Endothelial cell of umbilical vein (primary cell): ENCODE measurements around the gene SKAP1. TPM values are rescaled to one million over a fixed set of nuclear protein-coding genes. Genes with fewer than 3 reads are reported as not detected.

ENCODE experiments used
- BruUV-seq: library from RNA; stranded (reverse); fragments of 400-500 nt; replicated peaks from 2 replicates; lab custom pipeline; 2021; lab: Mats Ljungman, UMichigan
- CTCF ChIA-PET: fragments of 300-600, 350-600 bp; sonication (Branson Sonifier 250); formaldehyde crosslinking; loops from one replicate; lab custom pipeline; 2021; ENCODE audit warnings: antibody characterized with exemption, inconsistent platforms; lab: Charles Lee
- POLR2A ChIA-PET: fragments of 300-600, 350-600 bp; sonication (Branson Sonifier 250); formaldehyde crosslinking; loops from one replicate; lab custom pipeline; 2021; ENCODE audit warnings: antibody characterized with exemption, inconsistent platforms; lab: Charles Lee
- DNase-seq: peaks from one replicate; pipeline ENCODE4 v3.0.0-alpha.2; 2011; ENCODE audit warnings: low read depth, low spot score
- FAIRE-seq: peaks from 2 replicates; lab custom pipeline; 2011; peaks lifted over from hg19 to GRCh38; lab: Jason Lieb, UNC
- H2AFZ ChIP-seq: 2 replicates; pipeline ENCODE4 v1.6.0; 2012; ENCODE audit warnings: low read depth, low read length, control low read depth, inconsistent platforms
- H3K27ac ChIP-seq: 2 replicates; pipeline ENCODE4 v1.5.1; 2011; ENCODE audit warnings: low read depth, mild to moderate bottlenecking, control low read depth, low read length, moderate library complexity; ENCODE audit not compliant: insufficient read depth
- H3K27me3 ChIP-seq, 2 experiments: 2 replicates each; pipeline versions ENCODE4 v1.6.0 to v1.6.1; 2011; ENCODE audit warnings: low read length in 2 of 2, mixed read lengths in 1 of 2; ENCODE audit not compliant: control insufficient read depth in 2 of 2, insufficient read depth in 2 of 2
- H3K36me3 ChIP-seq, 2 experiments: 2 replicates in 1 of 2; 3 replicates in 1 of 2; pipeline ENCODE4 v1.5.1; 2011; ENCODE audit warnings: low read length in 2 of 2, mild to moderate bottlenecking in 1 of 2, moderate library complexity in 1 of 2; ENCODE audit not compliant: control insufficient read depth in 2 of 2, insufficient read depth in 2 of 2; ENCODE audit errors: extremely low read depth in 1 of 2
- H3K4me1 ChIP-seq: 3 replicates; pipeline ENCODE4 v1.5.1; 2011; ENCODE audit warnings: mild to moderate bottlenecking, low read length; ENCODE audit not compliant: control insufficient read depth, insufficient read depth; ENCODE audit errors: extremely low read depth
- H3K4me2 ChIP-seq: 2 replicates; pipeline ENCODE4 v1.6.1; 2011; ENCODE audit warnings: low read length, control low read depth, mixed read lengths; ENCODE audit not compliant: insufficient read depth
- H3K4me3 ChIP-seq, 3 experiments: fragments of 200-600 bp in 1 of 3; sonication (generic), shearing (Covaris generic) in 1 of 3; replicated peaks in 1 of 3; 2 replicates each; pipeline ENCODE4 v1.5.1; 2011 to 2016; ENCODE audit warnings: control low read depth in 3 of 3, low read length in 3 of 3, mild to moderate bottlenecking in 2 of 3, inconsistent platforms in 1 of 3, low read depth in 1 of 3, moderate library complexity in 1 of 3; ENCODE audit not compliant: insufficient read depth in 1 of 3
- H3K79me2 ChIP-seq: 2 replicates; pipeline ENCODE4 v1.6.0; 2012; ENCODE audit warnings: low read length, inconsistent platforms; ENCODE audit not compliant: control insufficient read depth, insufficient read depth
- H3K9ac ChIP-seq: replicated peaks from 2 replicates; pipeline ENCODE3; 2011; ENCODE audit warnings: low read length, control low read depth; ENCODE audit not compliant: insufficient read depth; ENCODE audit errors: extremely low read depth
- H3K9me1 ChIP-seq: replicated peaks from 3 replicates; pipeline ENCODE4 v1.6.0; 2011; ENCODE audit warnings: mild to moderate bottlenecking, low read length; ENCODE audit not compliant: control insufficient read depth, insufficient read depth; ENCODE audit errors: extremely low read depth
- H3K9me3 ChIP-seq: replicated peaks from 2 replicates; pipeline ENCODE4 v1.5.1; 2012; ENCODE audit warnings: low read length, inconsistent platforms; ENCODE audit not compliant: control insufficient read depth, insufficient read depth
- H4K20me1 ChIP-seq: replicated peaks from 2 replicates; pipeline ENCODE3; 2011; ENCODE audit warnings: mild to moderate bottlenecking, low read length; ENCODE audit not compliant: control insufficient read depth, insufficient read depth; ENCODE audit errors: extremely low read depth
- EZH2 ChIP-seq: IDR thresholded peaks from 2 replicates; pipeline ENCODE4 v1.6.1; 2012; ENCODE audit warnings: borderline replicate concordance, low read depth, mild to moderate bottlenecking, moderate library complexity, low read length, inconsistent platforms; ENCODE audit not compliant: severe bottlenecking
- FOS ChIP-seq: IDR thresholded peaks from 2 replicates; pipeline ENCODE4 v1.6.1; 2011; ENCODE audit warnings: mild to moderate bottlenecking, low read length, moderate library complexity, borderline replicate concordance; ENCODE audit not compliant: insufficient read depth
- JUN ChIP-seq: IDR thresholded peaks from 2 replicates; pipeline ENCODE4 v1.6.1; 2011; ENCODE audit warnings: borderline replicate concordance, low read depth; ENCODE audit not compliant: insufficient read length, insufficient read depth
- MAX ChIP-seq: IDR thresholded peaks from 2 replicates; pipeline ENCODE4 v1.6.1; 2011; ENCODE audit not compliant: insufficient read depth, insufficient read length
- MYC ChIP-seq: IDR thresholded peaks from one replicate; pipeline ENCODE4 v1.6.1; 2011; ENCODE audit warnings: mild to moderate bottlenecking, low read depth, low read length
- POLR2AphosphoS5 ChIP-seq: IDR thresholded peaks from 2 replicates; pipeline ENCODE4 v1.6.1; 2012; ENCODE audit warnings: low read depth, mild to moderate bottlenecking, control low read depth, low read length, moderate library complexity; ENCODE audit not compliant: insufficient read depth
- dilution Hi-C: fragments of 300-500 bp; cut with MboI; formaldehyde crosslinking; loops from one replicate; pipeline ENCODE4 v1.15.0; 2019; ENCODE audit warnings: low sequenced_read_pairs; ENCODE audit not compliant: extremely low pct_ligation_motif_present
- intact Hi-C: fragments of 100-400 bp; cut with micrococcal nuclease; formaldehyde crosslinking; loops from one replicate; pipeline ENCODE4 v1.10.0; 2022
- polyA plus RNA-seq, 4 experiments: library from polyadenylated mRNA; depleted of rRNA in 3 of 4; stranded (reverse) in 3 of 4; unstranded in 1 of 4; fragments of >200 nt; gene quantifications; 2 replicates each; pipeline versions ENCODE4 v1.2.1 to v1.2.3, GENCODE V29; 2011 to 2012; ENCODE audit warnings: missing spikeins in 1 of 4
- total RNA-seq: library from RNA; stranded (reverse); gene quantifications from 2 replicates; pipeline ENCODE4 v1.2.3, GENCODE V29; 2021

The SKAP1 gene
- total and polyA plus RNA-seq, 2 donors (not counting 3 experiments of a cell fraction or from before 2014, with no cell fraction given) = 0.75 TPM; not detected in 1

GRCh38 chr17:48456589-48456988 is 26.6 kb upstream of the SKAP1 start:
- peaks cover 37 to 52% of the 10 kb centered on the region in 2 experiments for H3K27me3 ChIP-seq
- H3K36me3 ChIP-seq = no peaks in the 10 kb centered on the region
- BruUV-seq = no TSS peak
- no peak for TF ChIP-seq JUN
- TF ChIP-seq EZH2 = no peak
- TF ChIP-seq FOS = no peak
- TF ChIP-seq MYC = no peak
- no peak for TF ChIP-seq POLR2AphosphoS5
- H3K4me3 ChIP-seq = no peak overlapping the region
- no peak overlapping the region for H3K9ac ChIP-seq
- no peaks in the 10 kb centered on the region for H3K9me3 ChIP-seq
- no peak for DNase-seq
- H3K4me1 ChIP-seq = no peaks in the 10 kb centered on the region
- H3K79me2 ChIP-seq = no peaks in the 10 kb centered on the region
- intact Hi-C loops = loop anchor here (2.0 kb wide), 1 partner anchor 120 kb away; no protein-coding TSS in a partner anchor
- POLR2A ChIA-PET = no interaction called here
- H4K20me1 ChIP-seq = no peaks in the 10 kb centered on the region
- H2AFZ ChIP-seq = no peak overlapping the region
- FAIRE-seq = no peak
- H3K4me2 ChIP-seq = no peak overlapping the region
- H3K9me1 ChIP-seq = no peaks in the 10 kb centered on the region
- dilution Hi-C loops = no loop called here
- no peak overlapping the region for H3K27ac ChIP-seq
- CTCF ChIA-PET = interaction anchor here (0.7 to 2.8 kb wide), 35 partner anchors 10 to 278 kb away, joined by 3 to 21 read pairs (median 3); no protein-coding TSS in a partner anchor

- Histone ChIP-seq H3K4me1 (no peaks in the 10 kb centered on the region), H3K9ac (no peak overlapping the region), H3K79me2 (no peaks in the 10 kb centered on the region), H3K9me3 (no peaks in the 10 kb centered on the region), H3K4me3 (no peak overlapping the region), H3K36me3 (no peaks in the 10 kb centered on the region), H3K27me3 (peaks cover 37 to 55% of the 10 kb centered on the region in 2 experiments), H3K9me1 (no peaks in the 10 kb centered on the region), H4K20me1 (no peaks in the 10 kb centered on the region), H2AFZ (no peak overlapping the region), H3K4me2 (no peak overlapping the region), H3K27ac (no peak overlapping the region)
- no peak for DNase-seq
- no peak for FAIRE-seq
- intact Hi-C loops (loop anchor here (2.0 kb wide), 1 partner anchor 119 kb away; no protein-coding TSS in a partner anchor), dilution Hi-C loops (no loop called here)
- BruUV-seq = no TSS peak
- ChIA-PET POLR2A (no interaction called here), CTCF (interaction anchor here (0.7 to 2.8 kb wide), 8 partner anchors 9 to 278 kb away, joined by 3 to 21 read pairs (median 3); no protein-coding TSS in a partner anchor)
- TF ChIP-seq MAX (no peak), JUN (no peak)
Measured at GRCh38 chr17:48455791-48456190, 25.8 kb upstream of the SKAP1 start.
